ENCODE results near the gene PARL. TPM values are rescaled to one million over a fixed set of nuclear protein-coding genes. Genes with fewer than 3 reads are reported as not detected.

The PARL gene
- total RNA-seq, 1 experiment from 2014 or later, result 82.3 TPM

- Histone ChIP-seq H3K27ac (ENCODE audit: low read length) (no peak overlapping the region), H3K4me1 (ENCODE audit: control insufficient read depth, insufficient read depth, low read length) (0 out of 2 replicates have a peak, but pooled peaks cover 2% of the 10 kb centered on the region), H3K36me3 (ENCODE audit: control insufficient read depth, insufficient read depth, low read length) (no peaks in the 10 kb centered on the region), H3K9me3 (ENCODE audit: control insufficient read depth, insufficient read depth, low read depth, low read length) (no peaks in the 10 kb centered on the region), H3K4me3 (ENCODE audit: low read depth in 2 of 2, low read length in 2 of 2) (no peak overlapping the region), H3K27me3 (ENCODE audit: control insufficient read depth, insufficient read depth, low read length) (no peaks in the 10 kb centered on the region)
- no TSS peak for BruUV-seq (replicated peaks)
- ATAC-seq (no peak), DNase-seq (ENCODE audit: low read depth, low spot score) (peak; percentile 10)
- intact Hi-C loops (cut with micrococcal nuclease; ENCODE audit: unreplicated experiment) (no loop called here), in situ Hi-C loops (cut with HindIII; ENCODE audit: low pct_unique_long_range_greater_than_20kb, low sequenced_read_pairs) (no loop called here)
- POLR2A ChIA-PET, result interaction anchor here (0.5 to 0.6 kb wide), 2 partner anchors 30 to 250 kb away, joined by 6 to 9 read pairs; no protein-coding TSS in a partner anchor
- CTCF ChIA-PET, result interaction anchor here (0.5 to 0.7 kb wide), 2 partner anchors 21 to 460 kb away, joined by 4 to 7 read pairs; no protein-coding TSS in a partner anchor
- TF ChIP-seq, protein P1, sequence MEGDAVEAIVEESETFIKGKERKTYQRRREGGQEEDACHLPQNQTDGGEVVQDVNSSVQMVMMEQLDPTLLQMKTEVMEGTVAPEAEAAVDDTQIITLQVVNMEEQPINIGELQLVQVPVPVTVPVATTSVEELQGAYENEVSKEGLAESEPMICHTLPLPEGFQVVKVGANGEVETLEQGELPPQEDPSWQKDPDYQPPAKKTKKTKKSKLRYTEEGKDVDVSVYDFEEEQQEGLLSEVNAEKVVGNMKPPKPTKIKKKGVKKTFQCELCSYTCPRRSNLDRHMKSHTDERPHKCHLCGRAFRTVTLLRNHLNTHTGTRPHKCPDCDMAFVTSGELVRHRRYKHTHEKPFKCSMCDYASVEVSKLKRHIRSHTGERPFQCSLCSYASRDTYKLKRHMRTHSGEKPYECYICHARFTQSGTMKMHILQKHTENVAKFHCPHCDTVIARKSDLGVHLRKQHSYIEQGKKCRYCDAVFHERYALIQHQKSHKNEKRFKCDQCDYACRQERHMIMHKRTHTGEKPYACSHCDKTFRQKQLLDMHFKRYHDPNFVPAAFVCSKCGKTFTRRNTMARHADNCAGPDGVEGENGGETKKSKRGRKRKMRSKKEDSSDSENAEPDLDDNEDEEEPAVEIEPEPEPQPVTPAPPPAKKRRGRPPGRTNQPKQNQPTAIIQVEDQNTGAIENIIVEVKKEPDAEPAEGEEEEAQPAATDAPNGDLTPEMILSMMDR (IDR thresholded peaks at IDR 0.05), result no peak
- no peak for TF ChIP-seq REST (IDR thresholded peaks at IDR 0.05; ENCODE audit: insufficient read depth in 1 of 2, low read depth in 2 of 2, low read length in 1 of 2)
- no peak for TF ChIP-seq TCF7L2 (IDR thresholded peaks at IDR 0.05; ENCODE audit: low read depth, low read length)
- no peak for TF ChIP-seq POLR2AphosphoS5 (IDR thresholded peaks at IDR 0.05; ENCODE audit: low read depth, low read length)
- no peak for TF ChIP-seq SIN3A (IDR thresholded peaks at IDR 0.05; ENCODE audit: borderline replicate concordance, insufficient read depth, low read depth, low read length)
Observed at GRCh38 chr3:183911763-183912506, 27.3 kb upstream of the PARL start.

DNA sequence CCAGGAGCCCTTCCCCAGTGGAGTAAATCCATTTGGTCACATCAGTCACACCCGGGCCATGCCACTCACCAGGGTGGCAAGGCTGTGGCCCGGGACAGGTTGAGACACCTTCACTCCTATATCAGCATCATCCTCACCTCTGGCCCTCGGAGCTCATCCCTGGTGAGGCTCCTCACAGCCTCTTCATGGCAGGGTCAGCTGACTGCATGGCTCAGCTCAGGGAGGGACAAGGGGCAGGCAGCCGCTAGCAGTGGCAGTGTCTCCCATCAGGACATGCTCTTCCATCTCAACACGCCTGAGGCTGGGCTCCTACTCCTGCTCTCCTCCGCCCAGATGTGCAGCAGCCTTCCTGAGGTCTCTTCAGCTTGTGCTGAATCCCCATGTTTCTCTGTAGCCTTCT, 26.4 kb upstream of the PARL start:
- POLR2A ChIA-PET, result no interaction called here
- Histone ChIP-seq H3K27me3 (ENCODE audit: control insufficient read depth, insufficient read depth, low read length) (no peaks in the 10 kb centered on the region), H3K9me3 (ENCODE audit: control insufficient read depth, insufficient read depth, low read depth, low read length) (no peaks in the 10 kb centered on the region), H3K27ac (ENCODE audit: low read length) (no peak overlapping the region), H3K4me3 (ENCODE audit: low read depth in 2 of 2, low read length in 2 of 2) (no peak overlapping the region), H3K4me1 (ENCODE audit: control insufficient read depth, insufficient read depth, low read length) (0 out of 2 replicates have a peak, but pooled peaks cover 2% of the 10 kb centered on the region), H3K36me3 (ENCODE audit: control insufficient read depth, insufficient read depth, low read length) (no peaks in the 10 kb centered on the region)
- intact Hi-C loops (cut with micrococcal nuclease; ENCODE audit: unreplicated experiment), result no loop called here
- in situ Hi-C loops (cut with HindIII; ENCODE audit: low pct_unique_long_range_greater_than_20kb, low sequenced_read_pairs), result no loop called here
- DNase-seq (ENCODE audit: low read depth, low spot score), result no peak
- no TSS peak for BruUV-seq (replicated peaks)
- CTCF ChIA-PET, result interaction anchor here (0.5 kb wide), 1 partner anchor 22 kb away, joined by 7 read pairs; no protein-coding TSS in a partner anchor
- 0 out of 2 replicates have a peak, but pooled peaks have one; percentile 8 for ATAC-seq
- TF ChIP-seq SIN3A (IDR thresholded peaks at IDR 0.05; ENCODE audit: borderline replicate concordance, insufficient read depth, low read depth, low read length) (no peak), REST (IDR thresholded peaks at IDR 0.05; ENCODE audit: insufficient read depth in 1 of 2, low read depth in 2 of 2, low read length in 1 of 2) (no peak), POLR2AphosphoS5 (IDR thresholded peaks at IDR 0.05; ENCODE audit: low read depth, low read length) (no peak), TCF7L2 (IDR thresholded peaks at IDR 0.05; ENCODE audit: low read depth, low read length) (no peak)
- TF ChIP-seq, protein P1 (IDR thresholded peaks at IDR 0.05), result no peak

Measured in Panc1 (cell line).